Epithelial cell of esophagus (primary cell): ENCODE data around the gene ZNF217.
"Not testable (repeated sequence)": the region's sequence is repeated elsewhere in the genome, so short reads cannot be mapped to it uniquely, and the experiment has no call there.

Experiments used
- DNase-seq: peaks from one replicate; pipeline ENCODE4 v3.0.0; 2010; ENCODE audit warnings: low read depth
- H3K4me3 ChIP-seq: 2 replicates; pipeline ENCODE4 v1.5.1; 2011; ENCODE audit warnings: mild to moderate bottlenecking, low read length, control low read depth
- CTCF ChIP-seq: IDR thresholded peaks from 2 replicates; pipeline ENCODE4 v1.5.1; 2011; ENCODE audit warnings: low read depth, mild to moderate bottlenecking, low read length, control low read depth, inconsistent platforms; ENCODE audit not compliant: insufficient read depth; ENCODE audit errors: missing control alignments

The ZNF217 gene

DNA sequence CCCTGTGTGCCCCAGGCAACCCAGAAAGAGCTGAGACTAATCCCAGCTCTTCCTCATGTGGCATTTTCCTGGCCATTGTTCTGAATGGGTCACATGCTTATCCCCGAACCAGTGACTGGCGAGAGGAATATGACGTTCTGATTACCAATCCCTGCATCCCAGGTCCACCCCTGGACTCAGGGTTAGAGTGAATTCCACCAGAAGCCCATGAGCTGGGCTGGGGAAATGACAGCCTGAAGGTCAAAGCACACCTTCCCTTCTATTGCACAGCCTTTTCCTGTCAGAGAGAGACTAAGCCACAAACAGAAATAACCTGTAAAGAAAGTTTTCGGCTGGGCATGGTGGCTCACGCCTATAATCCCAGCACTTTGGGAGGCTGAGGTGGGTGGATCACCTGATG, 70.9 kb downstream of the ZNF217 start:
- TF ChIP-seq CTCF: no peak
- no peak for DNase-seq
- H3K4me3 ChIP-seq: no peak overlapping the region

- no peak overlapping the region for H3K4me3 ChIP-seq
- no peak for DNase-seq
- no peak for TF ChIP-seq CTCF
Measured at GRCh38 chr20:53522026-53522425, 71.6 kb downstream of the ZNF217 start.

- DNase-seq: peak; percentile 70
- H3K4me3 ChIP-seq: not testable (repeated sequence)
Measured at GRCh38 chr20:53521421-53521820, 72.2 kb downstream of the ZNF217 start.

GRCh38 chr20:53517146-53517545, 76.5 kb downstream of the ZNF217 start:
- TF ChIP-seq CTCF: no peak
- H3K4me3 ChIP-seq: no peak overlapping the region
- DNase-seq: no peak
